ENCODE measurements around the gene NOSIP.

DNA sequence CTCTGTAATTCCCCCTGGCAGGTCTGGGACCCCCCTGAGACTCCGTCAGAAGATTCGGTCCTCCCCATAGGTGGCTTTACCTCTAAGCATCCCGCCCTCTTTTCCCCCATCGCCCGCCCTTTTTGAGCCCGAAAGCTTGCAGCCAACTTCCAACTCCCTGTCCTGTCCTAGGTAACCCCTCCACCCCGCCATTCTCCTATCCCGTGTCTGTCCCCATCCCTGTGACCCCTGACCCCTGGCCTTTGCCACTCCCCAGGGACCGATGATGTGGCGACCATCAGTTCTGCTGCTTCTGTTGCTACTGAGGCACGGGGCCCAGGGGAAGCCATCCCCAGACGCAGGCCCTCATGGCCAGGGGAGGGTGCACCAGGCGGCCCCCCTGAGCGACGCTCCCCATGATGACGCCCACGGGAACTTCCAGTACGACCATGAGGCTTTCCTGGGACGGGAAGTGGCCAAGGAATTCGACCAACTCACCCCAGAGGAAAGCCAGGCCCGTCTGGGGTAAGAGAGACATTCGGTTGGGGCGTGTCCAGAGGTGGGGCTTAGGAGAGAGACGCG, 52.1 kb downstream of the NOSIP start:
- TF ChIP-seq POLR2AphosphoS5 (IDR thresholded peaks at IDR 0.05; ENCODE audit: borderline replicate concordance, low read depth, low read length) (peak; percentile 9; the same call in 1 of the 2 replicates), EZH2 (IDR thresholded peaks at IDR 0.05) (no peak)

Measured in SK-N-MC (cell line).